Hematopoietic multipotent progenitor cell treated with erythropoietin and hydrocortisone succinate and interleukin-3 and kit ligand, for 8 days (in vitro differentiated cells): Measurements from ENCODE around the gene ATPAF1.
A peak's percentile ranks its signal among the peaks of the same experiment; 100 is the strongest.
"Not testable (repeated sequence)": the region's sequence is repeated elsewhere in the genome, so short reads cannot be mapped to it uniquely, and the experiment has no call there.

Source experiments
- DNase-seq: peaks from one replicate; pipeline ENCODE4 v3.0.0-alpha.2; 2015

Gene ATPAF1

GRCh38 chr1:46679789-46680573 is 11.8 kb upstream of the ATPAF1 start:
- no peak for DNase-seq

DNA sequence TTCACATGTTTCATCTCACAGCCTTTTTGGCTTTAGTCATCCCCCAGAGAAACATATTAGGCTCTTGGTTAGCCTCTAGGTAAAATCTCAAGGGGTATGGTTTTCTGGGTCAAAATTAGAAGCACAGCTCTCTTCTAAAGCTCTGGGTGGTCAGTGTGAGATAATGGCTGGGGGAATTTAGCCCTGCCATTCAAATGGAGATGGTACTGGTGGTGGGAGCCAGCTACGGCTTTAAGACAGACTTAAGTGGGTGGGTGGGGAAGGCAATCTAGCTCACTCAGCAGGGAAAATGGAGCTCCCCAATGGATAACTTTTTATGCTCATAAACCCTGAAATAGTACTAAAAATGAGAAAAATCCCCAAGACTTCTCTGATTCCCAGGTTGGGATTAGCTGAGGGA is 9.2 kb upstream of the ATPAF1 start:
- DNase-seq, result no peak

DNA sequence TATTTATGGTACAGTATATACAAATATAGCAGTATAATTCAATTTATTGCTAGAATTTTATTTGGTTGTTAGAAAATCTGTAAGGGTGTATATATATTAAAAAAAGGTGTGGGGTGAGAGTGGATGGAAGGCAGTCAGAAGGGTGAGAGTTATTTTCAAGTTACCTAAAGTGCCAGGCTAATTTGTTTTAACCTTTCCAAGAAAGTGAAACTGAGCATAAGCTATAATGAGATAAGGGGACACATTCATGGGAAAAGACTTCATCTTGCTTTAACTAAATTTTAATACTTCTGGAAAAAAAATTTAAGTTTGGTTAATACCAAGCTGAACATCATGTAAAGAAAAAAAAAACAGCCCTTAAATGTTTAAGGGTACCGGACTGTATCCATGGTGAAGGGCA is 8.4 kb upstream of the ATPAF1 start:
- DNase-seq, result no peak

- no peak for DNase-seq
Measured at GRCh38 chr1:46675549-46676314, 7.6 kb upstream of the ATPAF1 start.

DNA sequence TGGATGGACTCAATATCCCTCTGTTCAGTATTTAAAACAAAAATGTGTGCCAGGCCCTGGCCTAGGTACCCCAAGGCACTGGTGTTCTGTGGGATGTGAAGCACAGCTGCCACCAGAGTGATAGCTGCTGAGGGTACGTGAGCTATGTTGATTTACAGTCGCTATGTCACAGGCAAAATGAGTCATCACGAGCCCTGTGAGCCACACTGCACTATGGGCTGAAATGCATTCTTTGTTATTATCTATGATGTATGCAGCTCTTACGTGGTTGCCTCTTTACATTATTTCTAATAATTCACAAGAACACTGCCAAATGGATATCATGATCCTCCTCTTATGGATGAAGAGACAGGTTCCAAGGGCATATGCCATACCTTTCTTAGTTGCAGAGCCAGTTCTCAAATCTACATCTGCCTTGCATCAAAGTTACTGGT is 5.6 kb upstream of the ATPAF1 start:
- DNase-seq, result peak; percentile 86

GRCh38 chr1:46672696-46673095 is 4.5 kb upstream of the ATPAF1 start:
- DNase-seq, result peak; percentile 70

DNA sequence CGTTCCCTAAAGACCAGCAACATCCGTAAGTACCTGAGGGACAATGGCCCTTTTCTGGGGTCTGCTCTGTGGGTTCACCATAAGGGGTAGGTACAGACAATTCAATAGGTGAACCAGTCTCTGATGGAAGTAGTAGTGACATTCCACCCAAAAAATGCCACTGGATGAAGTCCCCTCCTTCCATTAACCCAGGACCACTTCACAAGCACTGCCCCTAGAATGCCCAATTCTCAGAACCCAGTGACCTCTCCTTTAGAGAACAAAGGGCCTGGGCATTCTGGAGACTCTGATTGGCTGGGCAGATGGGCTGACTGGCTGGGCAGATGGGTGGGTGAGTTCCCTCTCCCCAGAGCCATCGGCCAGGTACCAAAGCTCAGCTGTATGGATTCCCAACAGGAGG is 3.4 kb upstream of the ATPAF1 start, which contains the start of gene TEX38:
Gene TEX38 (plus strand): TSS at position 301 of the 400 bp plus-strand sequence. CDS start 81 bp downstream, at position 382.
- no peak for DNase-seq

DNA sequence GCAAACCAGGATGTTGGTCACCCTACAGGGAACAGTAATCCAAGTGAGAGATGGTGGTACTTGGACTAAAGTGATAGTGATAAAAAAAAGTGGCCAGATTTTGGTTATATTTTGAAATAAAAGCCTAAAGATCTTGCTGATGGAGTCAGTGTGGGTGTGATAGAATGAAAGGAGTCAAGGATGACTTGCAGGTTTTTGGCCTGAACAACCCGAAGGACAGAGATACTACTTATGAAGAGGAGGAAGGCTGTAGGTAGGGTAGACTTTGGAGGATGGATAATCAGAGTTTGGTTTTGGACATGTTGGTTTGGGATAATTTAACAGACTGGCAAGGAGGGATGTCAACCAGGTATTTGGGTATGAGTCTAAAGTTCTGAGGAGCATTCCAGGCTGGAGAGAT is 2.0 kb upstream of the ATPAF1 start:
- no peak for DNase-seq

- DNase-seq, result no peak
Measured at GRCh38 chr1:46665983-46666382, 2.2 kb downstream of the ATPAF1 start.

DNA sequence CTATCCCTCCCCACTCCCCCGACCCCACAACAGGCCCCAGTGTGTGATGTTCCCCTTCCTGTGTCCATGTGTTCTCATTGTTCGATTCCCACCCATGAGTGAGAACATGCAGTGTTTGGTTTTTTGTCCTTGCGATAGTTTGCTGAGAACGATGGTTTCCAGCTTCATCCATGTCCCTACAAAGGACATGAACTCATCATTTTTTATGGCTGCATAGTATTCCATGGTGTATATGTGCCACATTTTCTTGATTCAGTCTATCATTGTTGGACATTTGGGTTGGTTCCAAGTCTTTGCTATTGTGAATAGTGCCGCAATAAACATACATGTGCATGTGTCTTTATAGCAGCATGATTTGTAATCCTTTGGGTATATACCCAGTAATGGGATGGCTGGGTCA is 5.2 kb downstream of the ATPAF1 start:
- not testable (repeated sequence) for DNase-seq

DNA sequence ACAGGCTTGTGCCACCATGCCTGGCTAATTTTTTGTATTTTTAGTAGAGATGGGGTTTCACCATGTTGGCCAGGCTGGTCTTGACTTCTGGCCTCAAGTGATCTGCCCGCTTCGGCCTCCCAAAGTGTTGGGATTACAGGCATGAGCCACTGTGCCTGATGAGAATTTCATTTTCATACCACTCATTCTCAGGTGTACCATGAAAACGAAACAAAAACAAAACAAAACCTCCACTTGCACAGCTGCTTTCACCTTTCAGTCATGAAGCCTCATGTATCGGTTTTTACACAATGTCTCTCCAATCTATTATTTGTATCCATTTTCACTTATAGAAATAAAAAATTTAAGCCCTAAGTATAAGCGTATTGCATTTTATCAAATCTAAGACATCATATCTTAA is 8.0 kb downstream of the ATPAF1 start:
- DNase-seq, result not testable (repeated sequence)

- no peak for DNase-seq
Measured at GRCh38 chr1:46659307-46659870, 8.8 kb downstream of the ATPAF1 start.

- DNase-seq, result no peak
Measured at GRCh38 chr1:46657775-46658174, 10.4 kb downstream of the ATPAF1 start.

GRCh38 chr1:46656643-46657042 is 11.5 kb downstream of the ATPAF1 start:
- no peak for DNase-seq

DNA sequence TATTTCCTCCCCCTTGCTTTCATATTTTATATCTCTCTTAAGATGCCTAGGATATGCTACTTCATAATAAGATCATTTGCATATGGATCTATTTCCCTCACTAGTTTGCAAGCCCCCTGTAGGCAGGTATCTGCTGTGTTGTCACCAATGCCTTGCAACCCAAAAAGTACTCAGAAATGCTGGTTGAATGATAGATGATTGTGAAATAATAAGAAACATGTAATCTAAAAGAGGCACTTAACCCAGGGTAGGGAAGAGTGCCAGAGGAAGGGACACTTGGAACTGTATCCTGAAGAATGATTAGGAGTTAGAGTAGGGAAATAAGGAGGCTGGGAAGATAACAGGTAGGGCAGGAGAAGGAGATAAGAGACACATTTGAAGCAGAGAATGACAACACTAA is 12.3 kb downstream of the ATPAF1 start:
- DNase-seq, result no peak

DNA sequence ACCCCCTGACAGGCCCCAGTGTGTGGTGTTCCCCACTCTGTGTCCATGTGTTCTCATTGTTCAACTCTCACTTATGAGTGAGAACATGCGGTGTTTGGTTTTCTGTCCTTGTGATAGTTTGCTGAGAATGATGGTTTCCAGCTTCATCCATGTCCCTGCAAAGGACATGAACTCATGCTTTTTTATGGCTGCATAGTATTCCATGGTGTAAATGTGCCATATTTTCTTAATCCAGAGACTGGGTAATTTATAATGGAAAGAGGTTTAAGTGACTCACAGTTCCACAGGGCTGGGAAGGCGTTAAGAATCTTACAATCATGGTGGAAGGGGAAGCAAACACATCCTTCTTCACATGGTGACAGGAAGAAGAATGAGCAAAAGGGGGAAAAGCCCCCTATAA is 13.5 kb downstream of the ATPAF1 start:
- not testable (repeated sequence) for DNase-seq

GRCh38 chr1:46654012-46654411 is 14.2 kb downstream of the ATPAF1 start:
- DNase-seq, result no peak

DNA sequence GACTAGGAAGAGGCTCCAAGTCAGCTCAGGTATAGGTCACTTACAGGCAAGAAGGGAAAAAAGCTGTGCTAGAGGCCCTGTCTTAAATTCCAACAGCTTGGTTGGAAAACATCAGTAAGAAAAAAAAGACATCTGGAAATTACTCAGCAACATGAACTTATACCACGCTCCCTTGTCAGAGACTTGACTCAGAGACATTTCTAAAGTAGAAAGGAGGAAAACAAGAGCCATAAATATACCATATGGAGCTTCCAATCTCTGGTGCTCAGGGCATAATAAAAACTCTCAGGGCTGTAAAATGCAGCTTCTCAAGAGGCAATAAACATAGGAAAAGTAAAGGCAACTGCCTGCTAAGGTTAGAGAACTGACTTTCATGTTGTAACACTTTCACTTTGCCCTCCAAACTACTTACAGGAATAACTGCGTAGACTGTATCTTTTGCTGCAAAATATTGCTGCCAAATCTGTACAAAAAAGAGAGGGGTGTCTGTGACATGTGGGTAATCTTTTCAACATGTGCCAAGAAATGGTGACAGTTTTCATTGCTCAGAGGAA is 14.7 kb downstream of the ATPAF1 start:
- DNase-seq, result no peak

DNA sequence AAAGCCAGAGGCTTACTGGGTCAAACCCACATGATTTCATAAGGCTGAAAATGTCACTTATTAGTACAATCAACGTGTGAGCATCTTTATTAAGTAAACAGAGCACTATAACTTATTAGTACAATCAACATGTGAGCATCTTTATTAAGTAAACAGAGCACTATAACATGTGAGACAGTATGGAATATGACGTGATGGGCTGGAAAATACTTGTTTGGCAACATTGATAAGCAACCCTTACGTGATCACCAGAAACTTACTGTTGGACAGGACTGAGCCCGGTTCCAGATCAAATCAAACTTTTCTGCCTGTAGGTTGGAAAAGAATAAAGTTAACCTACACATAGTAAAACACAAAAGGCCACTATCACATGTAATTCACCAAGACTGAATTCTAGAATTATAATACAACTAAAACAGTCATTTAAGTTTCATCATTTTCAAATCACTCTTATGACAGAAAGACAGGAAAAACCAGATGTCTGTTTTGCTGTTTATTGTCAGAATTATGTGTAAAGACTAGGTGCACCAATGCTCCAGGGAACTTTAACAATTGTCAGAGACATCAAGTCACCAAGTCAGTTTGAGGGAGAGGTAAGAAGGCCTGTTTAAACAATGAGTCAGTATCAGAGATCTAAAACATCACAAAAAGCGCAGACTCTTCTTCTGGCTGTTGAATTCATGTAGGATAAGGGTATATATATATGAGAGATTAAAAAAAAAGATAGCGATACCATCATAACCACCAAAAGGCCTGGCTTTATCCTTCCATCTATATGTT is 15.7 kb downstream of the ATPAF1 start:
- DNase-seq, result no peak

- not testable (repeated sequence) for DNase-seq
Measured at GRCh38 chr1:46651152-46651551, 17.0 kb downstream of the ATPAF1 start.

DNA sequence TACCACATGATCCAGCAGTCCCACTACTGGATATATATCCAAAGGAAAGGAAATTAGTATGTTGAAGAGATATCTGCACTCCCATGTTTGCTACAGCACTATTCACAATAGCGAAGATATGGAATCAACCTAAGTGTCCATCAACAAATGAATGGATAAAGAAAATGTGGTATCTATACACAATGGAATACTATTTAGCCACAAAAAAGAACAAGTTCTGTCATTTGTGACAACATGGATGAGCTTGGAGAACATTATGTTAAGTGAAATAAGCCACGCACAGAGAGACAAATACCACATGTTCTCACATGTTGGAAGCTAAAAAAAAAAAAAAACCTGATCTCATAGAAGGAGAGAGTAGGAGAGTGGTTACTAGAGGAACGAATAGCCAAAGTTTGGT is 17.7 kb downstream of the ATPAF1 start:
- no peak for DNase-seq

DNA sequence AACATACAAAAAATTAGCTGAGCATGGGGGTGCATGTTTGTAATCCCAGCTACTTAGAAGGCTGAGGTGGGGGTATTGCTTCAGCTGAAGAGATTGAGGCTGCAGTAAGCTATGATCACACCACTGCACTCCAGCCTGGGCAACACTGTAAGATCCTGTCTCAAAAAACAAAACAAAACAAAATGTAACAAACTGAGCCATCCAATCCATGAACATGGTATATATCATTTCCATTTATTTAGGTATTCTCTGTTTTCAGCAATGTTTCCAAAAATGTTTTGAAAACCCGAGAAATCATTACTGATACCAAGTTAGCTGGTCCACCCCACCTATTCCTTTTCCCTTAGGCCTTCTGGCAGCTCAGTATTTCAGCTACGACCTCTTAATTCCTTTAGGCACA is 18.4 kb downstream of the ATPAF1 start:
- DNase-seq, result no peak

- DNase-seq, result no peak
Measured at GRCh38 chr1:46647611-46648010, 20.6 kb downstream of the ATPAF1 start.
